NCI-H2196 treated with DMSO at 0.1 percent for 48 hours (cell line): ENCODE measurements around the gene TTLL6.

Experiments
- DNase-seq: peaks from one replicate; lab custom pipeline; 2025; ENCODE audit not compliant: unreplicated experiment; lab: John Stamatoyannopoulos, UW

Gene TTLL6

DNA sequence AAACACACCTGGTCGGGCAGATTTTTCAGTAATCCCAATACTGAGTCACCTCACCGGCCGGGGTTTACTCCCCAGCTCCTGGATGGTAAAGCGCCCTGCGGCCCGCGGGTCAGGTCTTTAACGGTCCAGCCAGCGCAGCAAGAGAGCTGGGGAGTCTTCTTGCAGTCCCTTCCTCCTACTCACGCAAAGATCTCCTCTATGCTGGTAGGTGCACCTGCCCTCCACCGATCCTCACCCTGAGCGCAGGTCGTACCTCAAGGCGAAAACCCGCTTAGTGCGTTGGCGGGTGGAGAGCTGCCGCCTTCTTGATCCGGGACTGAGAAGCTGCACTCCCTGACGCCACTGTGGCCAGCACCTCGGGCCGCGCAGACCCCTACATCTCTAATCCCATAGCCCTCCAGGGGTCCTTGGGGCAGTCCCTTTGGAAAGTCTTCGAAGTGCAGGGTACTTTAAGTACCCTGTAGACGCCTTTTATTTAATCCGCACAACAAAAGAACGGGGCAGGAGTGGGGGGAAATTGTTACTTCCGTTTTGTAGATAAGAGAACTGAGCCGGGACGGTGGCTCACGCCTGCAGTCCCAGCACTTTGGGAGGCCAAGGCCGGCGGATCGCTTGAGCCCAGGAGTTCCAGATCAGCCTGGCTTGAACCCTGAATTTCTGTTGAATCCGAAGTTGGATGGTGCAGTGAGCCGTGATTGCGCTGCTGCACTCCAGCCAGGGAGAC, 78.1 kb downstream of the TTLL6 start:
- DNase-seq: no peak

DNA sequence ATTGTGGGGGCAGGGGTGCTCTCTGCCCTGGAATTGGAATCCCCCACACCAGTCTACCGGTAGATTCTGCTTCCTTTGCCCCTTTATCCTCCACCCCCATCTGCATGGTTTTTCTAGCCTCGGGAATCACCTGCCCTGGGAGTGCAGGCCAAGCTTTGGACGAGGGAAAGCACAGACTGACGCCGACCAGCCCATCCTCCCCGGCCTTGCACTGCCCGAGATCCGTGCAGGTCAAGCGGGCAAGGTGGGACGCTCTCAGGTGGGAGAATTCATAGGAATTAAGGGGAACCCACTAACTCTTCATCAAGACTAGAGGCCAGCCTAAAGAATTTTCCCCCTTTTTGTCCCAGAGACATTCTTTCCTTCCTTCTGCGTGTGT, 78.6 kb downstream of the TTLL6 start:
- DNase-seq: no peak

DNA sequence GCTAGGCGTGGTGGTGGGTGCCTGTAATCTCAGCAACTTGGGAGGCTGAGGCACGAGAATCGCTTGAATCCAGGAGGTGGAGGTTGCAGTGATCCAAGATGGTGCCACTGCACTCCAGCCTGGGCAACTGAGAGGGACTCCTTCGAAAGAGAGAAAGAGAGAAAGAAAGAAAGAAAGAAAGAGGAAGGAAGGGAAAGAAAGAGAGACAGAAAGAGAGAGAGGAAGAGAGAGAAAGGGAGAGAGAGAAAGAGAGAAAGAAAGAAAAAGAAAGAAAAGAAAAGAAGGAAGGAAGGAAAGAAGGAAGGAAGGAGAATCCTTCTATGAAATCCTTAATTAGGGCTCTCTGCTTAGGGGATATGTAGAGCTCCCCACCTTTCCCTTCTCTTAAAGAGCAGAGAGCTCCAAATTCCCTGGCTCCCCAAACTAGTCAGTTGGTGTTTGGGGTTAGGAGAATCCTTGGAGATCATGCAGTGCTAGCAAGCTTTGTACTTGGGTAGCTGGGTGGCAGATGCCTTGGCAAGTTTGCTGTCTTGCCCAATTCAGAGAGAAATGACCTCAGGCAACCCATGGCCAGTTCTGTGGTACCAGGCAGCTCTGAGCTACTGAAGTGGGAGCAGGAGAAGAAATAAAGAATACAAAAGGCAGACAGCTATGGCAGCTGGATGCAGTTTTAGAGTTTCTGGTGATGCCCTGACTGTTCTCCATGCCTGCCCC, 79.5 kb downstream of the TTLL6 start:
- DNase-seq: no peak

- DNase-seq: no peak
Measured at GRCh38 chr17:48735062-48735351, 82.0 kb downstream of the TTLL6 start.

DNA sequence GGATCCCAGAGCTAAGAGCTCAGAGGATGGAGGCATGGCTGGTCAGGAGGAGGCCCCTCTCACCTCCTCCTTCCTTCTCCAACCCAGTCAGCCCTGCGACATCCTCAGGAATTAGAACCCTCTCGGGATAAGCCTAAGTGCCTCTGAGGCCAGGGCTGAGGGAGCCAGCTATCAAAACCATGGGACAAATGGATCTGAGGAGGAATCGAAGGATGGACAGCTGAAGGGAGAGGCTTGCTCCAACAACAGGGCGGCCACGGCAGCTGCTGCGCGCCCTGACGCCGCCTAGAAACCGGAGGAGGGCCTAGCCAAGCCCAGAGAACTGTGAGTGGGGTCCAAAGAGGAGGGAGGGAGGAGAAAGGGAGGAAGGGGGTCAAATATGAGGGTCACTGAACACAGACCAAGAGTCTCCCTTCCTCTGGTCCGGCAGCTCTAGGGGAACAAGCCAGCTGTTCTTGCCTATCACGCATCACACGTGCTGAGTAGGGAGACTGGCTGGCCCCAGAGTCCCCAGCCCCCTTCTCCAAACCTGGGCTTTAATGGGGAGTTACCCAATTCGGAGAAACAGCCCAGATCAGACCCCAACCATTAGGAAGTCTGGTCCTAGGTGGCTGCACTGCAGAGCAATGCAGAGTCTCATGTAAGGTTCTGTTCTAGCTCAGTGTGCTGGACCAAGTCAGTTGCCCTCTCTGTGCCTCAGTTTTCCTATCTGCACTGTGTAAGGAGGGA, 82.5 kb downstream of the TTLL6 start:
- DNase-seq: no peak

- no peak for DNase-seq
Measured at GRCh38 chr17:48733632-48734328, 83.2 kb downstream of the TTLL6 start.

DNA sequence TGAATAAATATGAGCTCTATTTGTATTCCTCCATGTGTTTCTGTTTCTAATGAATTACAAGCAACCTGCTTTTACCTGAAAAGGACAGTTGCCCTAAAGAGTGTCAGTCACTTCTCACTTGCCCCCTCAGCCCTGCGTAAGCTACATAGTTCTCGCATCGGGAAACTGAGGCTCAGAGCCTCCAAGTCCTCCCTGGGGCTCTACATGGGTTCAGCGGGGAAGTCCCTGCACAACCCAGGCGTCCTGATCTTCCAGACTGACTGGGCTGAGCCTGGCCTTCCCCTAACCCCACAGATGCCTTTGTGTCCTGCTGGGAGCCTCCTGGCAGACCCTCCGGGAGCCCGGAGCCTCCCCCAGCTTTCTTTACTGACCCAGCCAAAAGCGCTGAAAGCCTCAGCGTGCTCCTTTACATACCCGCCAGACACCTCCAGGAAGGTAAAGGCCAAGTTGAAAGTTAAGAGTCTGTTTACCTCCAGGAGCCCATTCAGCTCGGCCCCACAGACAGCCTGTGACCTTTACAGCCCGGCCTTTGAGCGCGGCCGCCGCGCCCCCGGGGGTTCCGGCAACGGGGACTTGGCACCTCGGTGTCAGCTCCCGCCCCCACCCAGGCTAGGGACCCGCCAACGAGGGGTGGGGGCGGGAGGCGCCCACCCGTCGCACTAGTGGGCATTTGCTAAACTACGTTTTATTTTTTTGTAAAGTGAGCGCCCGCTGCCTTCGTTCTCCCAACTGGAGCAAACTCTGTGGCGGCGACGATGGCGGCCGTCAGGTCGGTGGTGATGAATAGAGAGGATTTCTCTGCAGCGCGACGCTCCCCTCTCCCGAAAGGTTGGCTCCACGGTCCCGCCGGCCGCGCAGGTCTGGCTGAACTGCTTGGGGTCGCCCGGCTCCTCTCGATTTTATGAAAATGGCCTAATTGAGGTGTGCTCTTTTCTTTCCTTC, 84.1 kb downstream of the TTLL6 start:
- DNase-seq: no peak

GRCh38 chr17:48731355-48731754, 85.7 kb downstream of the TTLL6 start:
- DNase-seq: no peak

- DNase-seq: no peak
Measured at GRCh38 chr17:48730240-48730550, 86.8 kb downstream of the TTLL6 start.

DNA sequence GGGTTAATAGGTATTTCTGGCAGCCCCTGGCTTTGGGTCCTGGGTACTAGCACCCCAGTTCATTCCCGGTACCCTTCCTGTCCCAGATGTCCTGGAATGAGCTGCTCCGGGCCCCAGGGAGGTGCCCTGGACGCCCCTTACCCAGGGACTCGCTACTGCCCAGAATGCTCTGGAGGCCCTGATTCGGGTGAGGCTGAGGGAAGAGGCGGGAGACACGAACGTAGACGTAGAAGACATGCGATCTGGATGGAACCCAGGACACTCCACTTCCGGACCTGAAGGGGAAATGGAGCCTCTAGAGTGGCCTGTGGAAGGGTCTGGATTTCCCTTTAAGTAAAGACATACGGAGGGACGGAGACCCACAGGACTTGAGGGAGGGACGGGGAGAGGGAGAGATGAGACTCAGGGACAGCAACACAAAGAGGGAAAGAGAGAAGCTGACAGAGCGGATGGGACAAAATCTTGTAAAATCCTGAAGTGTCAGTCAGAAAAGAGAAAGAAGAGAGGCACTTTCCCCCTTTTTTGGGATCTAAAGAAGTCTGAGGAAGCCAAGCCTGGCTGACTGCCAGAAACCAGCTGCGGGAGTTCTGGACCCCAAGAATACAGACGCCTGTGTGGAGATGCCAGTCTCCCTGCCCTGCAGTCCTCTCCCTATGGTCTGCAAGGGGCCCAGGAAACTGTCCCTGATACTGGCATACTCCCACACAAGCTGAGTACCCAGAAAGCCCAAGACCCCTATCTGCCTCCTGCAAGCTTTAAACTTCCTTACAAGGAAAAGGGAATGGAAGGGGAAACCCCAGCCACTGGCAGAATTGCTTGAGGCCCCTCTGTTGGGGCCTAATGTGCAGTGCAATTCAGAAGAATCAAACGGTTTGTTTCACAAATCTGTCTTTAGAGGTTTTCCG, 87.4 kb downstream of the TTLL6 start:
- no peak for DNase-seq

DNA sequence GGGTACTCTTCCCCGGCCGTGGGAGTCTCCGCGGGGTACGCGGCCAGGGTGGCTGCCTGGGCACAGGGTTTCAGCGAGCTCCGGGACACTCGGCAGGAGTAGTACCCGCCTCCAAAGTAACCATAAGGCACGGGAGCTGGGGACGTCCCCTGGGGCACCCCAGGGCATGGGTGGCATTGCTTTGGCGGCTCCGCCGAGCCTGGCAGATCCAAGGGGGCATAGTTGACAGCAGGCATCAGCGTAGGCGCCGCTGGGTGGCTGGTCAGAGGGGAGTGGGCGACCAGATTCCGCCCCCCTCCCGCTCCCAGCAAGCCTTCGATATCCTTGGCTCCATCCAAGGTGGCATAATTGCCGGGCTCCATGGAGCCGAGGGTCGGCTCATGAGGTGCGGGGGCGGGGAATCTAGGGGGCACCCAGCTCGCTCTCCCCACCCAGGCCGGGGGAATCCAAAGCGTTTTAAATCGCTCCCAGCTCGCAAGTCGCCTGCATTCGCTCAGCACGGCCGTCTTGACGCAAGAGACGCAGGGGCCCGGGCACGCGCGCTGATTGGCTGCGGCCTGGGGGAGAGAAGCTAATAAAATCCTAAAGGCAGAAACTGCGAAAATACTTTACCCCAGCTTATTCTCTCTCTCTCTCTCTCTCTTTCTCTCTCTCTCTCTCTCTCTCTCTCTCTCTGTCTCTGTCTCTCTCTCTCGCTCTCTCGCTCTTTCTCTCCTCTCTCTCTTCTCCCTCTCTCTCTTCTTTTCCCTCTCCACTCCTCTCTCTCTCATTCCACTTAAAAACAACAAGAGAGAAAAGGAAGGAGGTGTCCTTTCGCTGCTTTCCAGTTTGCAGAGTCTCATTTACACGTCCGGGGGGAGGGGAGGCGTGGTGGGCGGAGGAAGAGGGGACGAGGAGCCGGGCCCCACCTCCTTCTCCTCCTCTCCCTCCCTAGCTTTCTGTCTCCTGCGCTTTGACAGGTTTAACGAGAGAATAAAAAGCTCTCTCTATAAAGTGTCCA, 88.5 kb downstream of the TTLL6 start, which contains the start of gene HOXB13:
Gene HOXB13, minus strand, starts transcription at position 519 of the 1,000 bp plus-strand sequence. Its CDS starts 157 bp downstream, at position 362.
- peak; percentile 35 for DNase-seq

DNA sequence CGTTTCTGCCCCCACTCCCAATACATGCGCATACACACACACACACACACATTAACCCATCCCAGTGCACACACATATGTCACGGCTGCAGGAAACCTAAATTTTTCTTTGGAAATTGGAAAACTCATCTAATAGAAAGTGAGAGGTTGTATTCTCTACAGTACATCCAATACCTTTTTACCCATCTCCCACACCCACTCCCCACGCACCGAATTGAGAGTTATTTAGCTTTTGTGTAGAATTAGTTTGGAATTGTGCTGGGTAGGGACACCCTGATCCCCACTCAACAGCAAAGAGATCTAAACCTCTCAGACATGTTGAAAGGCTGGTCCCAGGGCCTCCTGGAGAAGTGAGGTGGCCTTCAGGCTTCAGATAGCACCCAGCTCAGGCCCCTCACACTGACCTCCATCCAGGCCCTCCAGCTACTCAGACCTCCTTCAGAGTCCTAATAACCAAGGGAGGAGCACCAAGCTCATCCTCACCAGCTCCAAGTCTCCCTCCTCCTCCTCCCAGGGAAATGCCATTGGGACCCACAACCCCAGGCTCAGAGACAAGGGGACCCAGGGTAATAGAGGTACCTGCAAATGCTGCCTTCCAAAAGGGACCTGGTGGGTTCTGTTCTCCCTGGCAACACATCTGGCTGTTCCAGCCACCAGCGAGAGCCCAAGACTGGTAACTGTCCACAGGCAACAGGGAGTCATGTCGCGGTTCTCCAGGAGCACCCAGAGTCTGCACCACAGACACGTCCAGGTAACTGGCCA, 89.4 kb downstream of the TTLL6 start:
- no peak for DNase-seq

DNA sequence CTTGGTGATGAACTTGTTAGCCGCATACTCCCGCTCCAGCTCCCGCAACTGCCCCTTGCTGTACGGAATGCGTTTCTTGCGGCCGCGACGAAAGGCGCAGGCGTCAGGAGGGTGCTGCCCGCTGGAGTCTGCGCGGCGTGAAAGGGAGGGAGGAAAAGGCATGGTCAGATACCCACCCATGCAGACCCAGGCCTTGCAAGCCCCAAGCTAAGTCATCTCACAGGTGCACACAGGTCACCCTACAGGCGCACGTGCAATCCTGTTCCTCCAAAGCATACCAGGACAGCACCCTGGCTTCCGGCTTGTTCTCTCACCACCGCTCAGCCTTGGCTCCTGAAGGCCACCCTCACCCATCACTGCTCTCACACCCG, 90.1 kb downstream of the TTLL6 start:
- no peak for DNase-seq

DNA sequence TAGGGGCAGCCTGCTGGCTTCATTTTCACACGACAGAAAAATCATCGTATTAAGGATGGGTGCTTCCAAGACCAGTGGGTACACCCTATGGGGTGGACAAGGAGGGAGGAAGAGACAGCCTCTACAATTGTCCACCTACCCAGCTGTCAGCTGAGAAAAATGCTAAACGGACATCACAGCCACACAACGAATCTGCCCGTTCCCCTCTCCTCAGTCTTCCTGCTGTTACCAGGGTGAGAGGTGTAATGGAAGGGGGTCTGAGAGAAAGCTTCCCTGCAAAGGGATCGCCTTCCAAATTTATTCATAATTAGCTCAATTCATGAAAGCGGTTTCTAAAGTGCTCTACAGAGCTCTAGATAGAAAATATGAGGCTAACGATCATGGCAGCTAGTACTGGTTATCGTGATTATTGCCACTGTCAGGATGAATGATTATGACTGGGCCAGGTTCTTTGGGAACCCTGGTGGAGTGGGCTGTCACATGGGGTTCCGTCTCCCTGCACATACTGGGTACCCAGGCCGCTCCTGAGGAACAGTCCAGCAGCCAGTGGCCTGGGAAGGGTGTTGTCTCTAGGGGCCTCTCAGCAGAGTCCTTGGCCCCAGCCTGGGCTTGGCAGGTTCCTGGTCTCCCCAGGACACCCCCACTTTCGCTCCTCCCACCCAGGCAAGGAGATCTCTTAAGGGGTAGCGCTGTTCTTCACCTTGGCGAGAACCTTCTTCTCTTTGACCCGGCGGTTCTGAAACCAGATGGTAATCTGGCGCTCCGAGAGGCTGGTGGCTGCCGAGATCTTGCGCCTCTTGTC, 90.7 kb downstream of the TTLL6 start:
- no peak for DNase-seq

DNA sequence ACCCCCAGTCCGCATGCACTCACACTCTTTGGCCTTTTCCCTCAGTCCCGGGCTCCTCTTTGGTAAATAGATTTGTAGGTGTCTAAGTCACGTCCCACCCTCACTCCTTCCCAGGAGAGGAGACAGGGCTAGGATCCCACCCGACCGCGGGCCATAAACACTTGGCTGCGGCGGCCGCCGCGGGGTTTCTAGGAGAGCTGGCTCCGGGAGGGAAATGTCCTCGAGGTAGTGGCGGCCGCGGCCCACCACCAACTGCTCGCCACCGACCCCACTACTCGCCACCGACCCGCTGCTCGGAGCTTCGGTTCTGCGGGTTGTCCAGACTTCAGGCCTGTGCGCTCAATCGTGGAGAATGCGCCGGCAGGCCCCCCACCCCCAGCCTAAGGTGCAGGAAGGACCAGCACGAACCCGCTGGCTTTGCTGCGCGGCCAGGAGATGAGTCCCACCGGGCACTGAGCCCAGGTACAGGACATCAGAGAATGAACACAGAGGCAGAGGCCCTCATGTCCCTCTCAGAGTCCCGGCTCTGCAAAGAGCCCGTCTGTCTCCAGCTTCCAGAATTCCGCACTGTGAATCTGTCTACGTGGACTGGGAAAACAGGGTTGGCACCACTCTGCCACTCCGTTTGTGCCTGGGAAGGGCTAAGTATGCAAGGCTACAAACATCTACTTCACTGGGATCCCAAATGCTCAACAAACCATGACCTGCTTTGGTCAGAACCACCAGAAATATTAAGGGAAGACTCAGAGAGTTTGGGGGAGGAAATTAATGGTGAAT, 91.6 kb downstream of the TTLL6 start:
- DNase-seq: no peak

- no peak for DNase-seq
Measured at GRCh38 chr17:48725004-48725287, 92.1 kb downstream of the TTLL6 start.
